ENCODE results near the gene BMERB1.

DNA sequence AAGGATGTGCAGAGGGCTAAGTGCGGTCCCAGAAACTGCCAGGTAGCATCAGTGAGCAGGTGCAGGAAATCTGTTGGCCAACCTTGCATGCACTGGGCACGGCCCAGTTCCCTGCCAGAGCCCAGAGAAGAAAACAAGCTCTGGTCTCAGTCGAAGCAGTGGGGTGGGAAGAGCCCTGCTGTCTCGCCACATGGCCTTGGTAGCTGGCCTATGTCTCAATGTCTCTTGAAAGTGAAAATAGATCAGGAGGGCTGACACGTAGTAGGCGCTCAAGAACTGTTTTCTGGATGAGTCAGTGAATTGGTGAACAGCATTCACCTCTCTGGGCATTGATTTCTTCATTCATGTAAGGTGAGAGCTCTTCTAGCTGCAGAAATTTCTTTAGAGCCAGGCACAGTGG is 118.1 kb downstream of the BMERB1 start:
- TF ChIP-seq, protein P1, sequence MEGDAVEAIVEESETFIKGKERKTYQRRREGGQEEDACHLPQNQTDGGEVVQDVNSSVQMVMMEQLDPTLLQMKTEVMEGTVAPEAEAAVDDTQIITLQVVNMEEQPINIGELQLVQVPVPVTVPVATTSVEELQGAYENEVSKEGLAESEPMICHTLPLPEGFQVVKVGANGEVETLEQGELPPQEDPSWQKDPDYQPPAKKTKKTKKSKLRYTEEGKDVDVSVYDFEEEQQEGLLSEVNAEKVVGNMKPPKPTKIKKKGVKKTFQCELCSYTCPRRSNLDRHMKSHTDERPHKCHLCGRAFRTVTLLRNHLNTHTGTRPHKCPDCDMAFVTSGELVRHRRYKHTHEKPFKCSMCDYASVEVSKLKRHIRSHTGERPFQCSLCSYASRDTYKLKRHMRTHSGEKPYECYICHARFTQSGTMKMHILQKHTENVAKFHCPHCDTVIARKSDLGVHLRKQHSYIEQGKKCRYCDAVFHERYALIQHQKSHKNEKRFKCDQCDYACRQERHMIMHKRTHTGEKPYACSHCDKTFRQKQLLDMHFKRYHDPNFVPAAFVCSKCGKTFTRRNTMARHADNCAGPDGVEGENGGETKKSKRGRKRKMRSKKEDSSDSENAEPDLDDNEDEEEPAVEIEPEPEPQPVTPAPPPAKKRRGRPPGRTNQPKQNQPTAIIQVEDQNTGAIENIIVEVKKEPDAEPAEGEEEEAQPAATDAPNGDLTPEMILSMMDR (IDR thresholded peaks at IDR 0.05; ENCODE audit: low read depth, low read length, missing input control), result no peak
- TF ChIP-seq EGR1 (IDR thresholded peaks at IDR 0.05; ENCODE audit: low read depth in 2 of 2) (no peak), SP1 (IDR thresholded peaks at IDR 0.05) (no peak), TAF1 (conservative IDR thresholded peaks at IDR 0.05) (no peak), JUND (IDR thresholded peaks at IDR 0.05) (no peak), NR2F2 (IDR thresholded peaks at IDR 0.05) (no peak), RAD21 (IDR thresholded peaks at IDR 0.05) (no peak)
- TF ChIP-seq, protein P2, sequence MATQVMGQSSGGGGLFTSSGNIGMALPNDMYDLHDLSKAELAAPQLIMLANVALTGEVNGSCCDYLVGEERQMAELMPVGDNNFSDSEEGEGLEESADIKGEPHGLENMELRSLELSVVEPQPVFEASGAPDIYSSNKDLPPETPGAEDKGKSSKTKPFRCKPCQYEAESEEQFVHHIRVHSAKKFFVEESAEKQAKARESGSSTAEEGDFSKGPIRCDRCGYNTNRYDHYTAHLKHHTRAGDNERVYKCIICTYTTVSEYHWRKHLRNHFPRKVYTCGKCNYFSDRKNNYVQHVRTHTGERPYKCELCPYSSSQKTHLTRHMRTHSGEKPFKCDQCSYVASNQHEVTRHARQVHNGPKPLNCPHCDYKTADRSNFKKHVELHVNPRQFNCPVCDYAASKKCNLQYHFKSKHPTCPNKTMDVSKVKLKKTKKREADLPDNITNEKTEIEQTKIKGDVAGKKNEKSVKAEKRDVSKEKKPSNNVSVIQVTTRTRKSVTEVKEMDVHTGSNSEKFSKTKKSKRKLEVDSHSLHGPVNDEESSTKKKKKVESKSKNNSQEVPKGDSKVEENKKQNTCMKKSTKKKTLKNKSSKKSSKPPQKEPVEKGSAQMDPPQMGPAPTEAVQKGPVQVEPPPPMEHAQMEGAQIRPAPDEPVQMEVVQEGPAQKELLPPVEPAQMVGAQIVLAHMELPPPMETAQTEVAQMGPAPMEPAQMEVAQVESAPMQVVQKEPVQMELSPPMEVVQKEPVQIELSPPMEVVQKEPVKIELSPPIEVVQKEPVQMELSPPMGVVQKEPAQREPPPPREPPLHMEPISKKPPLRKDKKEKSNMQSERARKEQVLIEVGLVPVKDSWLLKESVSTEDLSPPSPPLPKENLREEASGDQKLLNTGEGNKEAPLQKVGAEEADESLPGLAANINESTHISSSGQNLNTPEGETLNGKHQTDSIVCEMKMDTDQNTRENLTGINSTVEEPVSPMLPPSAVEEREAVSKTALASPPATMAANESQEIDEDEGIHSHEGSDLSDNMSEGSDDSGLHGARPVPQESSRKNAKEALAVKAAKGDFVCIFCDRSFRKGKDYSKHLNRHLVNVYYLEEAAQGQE (IDR thresholded peaks at IDR 0.05), result no peak
- TF ChIP-seq, protein P3, sequence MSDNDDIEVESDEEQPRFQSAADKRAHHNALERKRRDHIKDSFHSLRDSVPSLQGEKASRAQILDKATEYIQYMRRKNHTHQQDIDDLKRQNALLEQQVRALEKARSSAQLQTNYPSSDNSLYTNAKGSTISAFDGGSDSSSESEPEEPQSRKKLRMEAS (IDR thresholded peaks at IDR 0.05), result no peak
